HG03432 (cell line): ENCODE data around the gene NARS2.
"Not testable (repeated sequence)": the region's sequence is repeated elsewhere in the genome, so short reads cannot be mapped to it uniquely, and the experiment has no call there.

Experiments
- ATAC-seq: cut with Tn5 transposase; IDR thresholded peaks from one replicate; pipeline ENCODE4 v1.9.1; 2021; ENCODE audit warnings: mild to moderate bottlenecking, moderate library complexity; ENCODE audit not compliant: unreplicated experiment

NARS2 gene

GRCh38 chr11:78547931-78548705, 26.5 kb downstream of the NARS2 start:
- ATAC-seq: no peak

DNA sequence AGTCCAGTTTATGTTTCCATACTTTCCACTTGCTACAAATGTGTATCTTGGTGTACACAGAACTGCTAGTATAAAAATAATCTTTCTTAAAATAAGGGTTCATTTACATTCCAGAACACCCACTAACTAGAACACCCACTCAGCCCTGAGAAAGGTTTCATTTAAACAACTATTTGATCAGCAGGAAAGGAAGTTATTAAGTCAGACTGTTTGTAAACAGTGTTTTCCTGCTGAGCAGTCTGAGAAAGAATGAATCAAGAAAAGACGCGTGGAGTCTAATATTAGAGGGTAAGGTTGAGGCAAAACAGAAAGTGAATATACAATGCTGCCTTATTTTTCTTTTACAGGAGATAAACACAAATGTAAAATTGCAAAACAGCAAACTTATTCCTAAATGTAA, 32.7 kb downstream of the NARS2 start:
- ATAC-seq: peak; percentile 49

DNA sequence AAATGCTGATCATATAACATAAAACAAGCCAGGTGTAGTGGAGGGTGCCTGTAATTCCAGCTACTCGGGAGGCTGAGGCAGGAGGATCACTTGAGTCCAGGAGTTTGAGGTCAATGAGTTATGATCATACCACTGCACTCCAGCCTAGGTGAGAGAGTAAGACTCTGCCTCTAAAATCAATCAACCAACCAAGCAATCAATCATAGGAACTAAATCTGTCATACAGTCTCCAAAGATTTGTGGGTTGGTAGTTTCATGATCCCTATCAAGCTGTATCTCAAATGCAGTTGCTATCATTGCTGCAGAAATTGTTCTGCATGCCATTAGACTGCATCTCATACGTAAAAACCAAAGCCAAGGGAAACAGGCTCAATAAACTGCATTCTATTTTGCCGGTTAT, 33.1 kb downstream of the NARS2 start:
- no peak for ATAC-seq

DNA sequence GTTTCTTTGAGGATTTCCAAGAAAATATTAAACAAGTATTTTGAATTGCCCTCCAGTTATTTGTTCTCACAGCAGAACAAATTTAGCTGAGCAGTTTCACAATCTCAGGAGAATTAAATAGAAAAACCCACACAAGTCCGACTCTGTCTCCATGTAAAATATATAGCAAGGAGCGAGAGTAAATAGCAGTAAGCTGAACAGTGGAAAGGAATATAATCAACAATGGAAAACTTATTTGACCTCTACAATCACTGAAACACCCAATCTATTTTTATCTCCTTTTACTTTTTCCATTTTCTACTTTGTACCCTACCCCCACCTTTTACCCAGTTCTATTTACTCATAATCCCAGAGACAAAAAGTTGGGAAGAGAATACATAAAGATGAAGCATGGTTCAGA, 34.4 kb downstream of the NARS2 start:
- no peak for ATAC-seq

- no peak for ATAC-seq
Observed at GRCh38 chr11:78539506-78539905, 35.2 kb downstream of the NARS2 start.

DNA sequence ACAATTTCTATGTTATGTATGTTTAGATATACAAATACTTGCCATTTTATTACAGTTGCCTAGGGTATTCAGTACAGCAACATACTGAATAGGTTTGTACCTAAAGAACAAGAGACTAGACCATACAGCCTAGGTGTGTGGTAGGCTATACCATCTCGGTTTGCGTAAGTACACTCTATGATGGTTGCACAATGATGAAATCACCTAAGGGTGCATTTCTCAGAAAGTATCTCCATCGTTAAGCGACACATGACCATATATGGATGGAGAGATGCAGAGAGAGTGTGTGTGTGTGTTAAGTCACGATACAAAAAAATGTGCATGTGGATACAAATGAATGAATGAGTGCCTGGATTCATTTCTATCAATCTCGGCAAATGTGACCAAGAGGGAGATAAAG, 37.7 kb downstream of the NARS2 start:
- ATAC-seq: no peak

DNA sequence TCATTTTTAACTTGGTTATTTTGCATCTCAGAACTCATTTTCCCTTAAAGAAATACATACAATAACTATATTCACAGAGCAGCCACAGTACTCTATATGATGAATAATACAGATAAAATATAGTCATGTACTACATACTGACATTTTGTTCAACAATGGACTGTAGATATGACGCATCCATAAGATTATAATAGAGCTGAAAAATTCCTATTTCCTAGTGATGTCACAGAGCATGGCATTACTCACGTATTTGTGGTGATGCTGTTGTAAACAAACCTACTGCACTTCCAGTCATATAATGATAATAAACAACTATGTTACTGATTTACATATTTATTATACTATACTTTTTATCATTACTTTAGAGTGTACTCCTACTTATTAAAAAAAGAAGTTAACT, 38.7 kb downstream of the NARS2 start:
- no peak for ATAC-seq

GRCh38 chr11:78535027-78535426, 39.6 kb downstream of the NARS2 start:
- ATAC-seq: no peak

DNA sequence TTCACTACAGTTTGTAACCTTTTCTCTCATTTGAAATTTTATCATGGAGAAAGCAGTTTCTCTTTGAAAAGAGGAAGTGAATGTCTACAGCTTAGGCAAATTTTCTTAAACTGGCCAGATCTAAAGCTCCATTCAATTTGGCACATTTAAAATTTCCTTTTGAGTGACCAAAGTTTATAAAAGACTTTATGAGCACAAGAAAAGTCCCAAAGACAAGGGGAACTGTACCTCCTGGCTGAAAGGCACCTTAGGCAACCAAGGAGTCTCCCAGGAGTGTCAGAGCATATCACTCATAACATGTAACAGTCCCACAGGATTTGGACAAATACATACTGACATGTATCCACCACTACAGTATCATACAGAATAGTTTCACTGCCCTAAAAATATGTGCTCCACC, 41.3 kb downstream of the NARS2 start:
- peak; percentile 82 for ATAC-seq

GRCh38 chr11:78532991-78533390, 41.7 kb downstream of the NARS2 start:
- ATAC-seq: peak; percentile 50

GRCh38 chr11:78526497-78527146, 48.0 kb downstream of the NARS2 start:
- ATAC-seq: no peak

DNA sequence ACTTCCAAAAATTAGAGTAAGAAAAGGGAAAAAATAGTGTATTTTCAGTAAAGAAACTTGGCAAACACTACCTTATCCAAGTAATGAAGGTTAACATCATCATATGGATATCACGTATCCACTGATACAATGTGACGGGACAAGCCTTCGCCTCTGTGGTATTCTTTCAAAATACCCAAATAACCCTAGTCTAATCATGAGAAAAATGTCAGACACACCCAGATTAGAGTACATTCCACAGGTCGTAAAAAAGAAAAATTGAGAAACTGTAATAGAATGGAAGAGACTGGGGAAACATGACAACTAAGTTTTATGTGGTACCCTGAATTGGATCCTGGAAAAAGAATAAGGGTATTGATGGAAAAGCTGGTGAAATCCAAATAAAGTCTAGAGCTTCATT, 48.9 kb downstream of the NARS2 start:
- ATAC-seq: no peak

DNA sequence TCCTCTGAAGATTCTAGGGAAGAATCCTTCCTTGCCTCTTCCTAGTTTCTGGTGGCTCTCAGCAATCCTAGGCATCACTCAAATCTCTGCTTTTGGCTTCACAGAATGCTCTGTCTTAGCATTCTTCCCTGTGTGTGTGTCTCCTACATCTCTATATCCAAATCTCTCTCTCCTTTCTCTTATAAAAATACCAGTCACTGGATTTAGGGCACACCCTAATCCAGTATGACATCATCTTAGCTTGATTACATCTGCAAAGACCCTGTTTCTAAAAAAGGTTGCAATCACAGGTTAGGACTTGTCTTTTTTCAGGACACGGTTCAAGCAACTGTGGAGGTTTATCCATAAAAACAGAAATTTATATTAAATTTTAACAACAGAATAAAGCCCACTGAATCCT, 54.4 kb downstream of the NARS2 start:
- ATAC-seq: no peak

DNA sequence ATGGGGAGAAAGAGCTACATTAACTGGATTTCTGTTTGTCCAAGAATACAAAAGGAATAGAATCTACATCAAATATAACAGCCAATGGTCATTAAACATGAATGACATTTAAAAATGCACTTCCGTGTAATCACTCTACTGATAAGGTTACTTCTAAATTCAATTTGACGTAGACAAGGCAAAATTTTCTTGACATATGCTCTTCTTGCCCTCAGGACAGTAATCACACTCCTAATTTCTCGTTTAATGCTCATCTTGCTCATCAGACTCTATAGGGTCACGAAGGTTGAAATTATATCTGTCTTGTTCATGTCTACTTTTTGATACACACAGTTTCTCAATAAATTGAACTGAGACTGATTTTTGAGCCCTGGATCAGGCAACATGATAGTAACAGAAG, 58.4 kb downstream of the NARS2 start:
- no peak for ATAC-seq

- ATAC-seq: no peak
Observed at GRCh38 chr11:78514922-78515502, 59.7 kb downstream of the NARS2 start.

- not testable (repeated sequence) for ATAC-seq
Observed at GRCh38 chr11:78513085-78513484, 61.6 kb downstream of the NARS2 start.

DNA sequence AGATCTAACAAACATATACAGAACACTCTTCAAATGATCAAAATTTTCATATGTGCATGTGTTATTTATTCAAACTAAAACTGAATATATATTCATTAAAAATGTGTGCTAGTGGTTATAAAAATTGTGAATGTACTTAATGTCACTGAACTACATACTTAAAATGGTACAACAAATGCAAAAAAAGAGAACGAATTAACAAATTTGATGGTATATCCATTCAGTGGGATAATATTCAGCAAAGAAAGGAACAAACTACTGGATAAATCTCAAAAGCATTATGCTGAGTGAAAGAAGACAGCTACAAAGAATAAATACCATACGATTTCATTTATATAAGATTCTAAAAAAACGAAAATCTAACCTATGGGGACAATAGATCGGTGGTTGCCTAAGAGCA, 64.1 kb downstream of the NARS2 start:
- no peak for ATAC-seq

DNA sequence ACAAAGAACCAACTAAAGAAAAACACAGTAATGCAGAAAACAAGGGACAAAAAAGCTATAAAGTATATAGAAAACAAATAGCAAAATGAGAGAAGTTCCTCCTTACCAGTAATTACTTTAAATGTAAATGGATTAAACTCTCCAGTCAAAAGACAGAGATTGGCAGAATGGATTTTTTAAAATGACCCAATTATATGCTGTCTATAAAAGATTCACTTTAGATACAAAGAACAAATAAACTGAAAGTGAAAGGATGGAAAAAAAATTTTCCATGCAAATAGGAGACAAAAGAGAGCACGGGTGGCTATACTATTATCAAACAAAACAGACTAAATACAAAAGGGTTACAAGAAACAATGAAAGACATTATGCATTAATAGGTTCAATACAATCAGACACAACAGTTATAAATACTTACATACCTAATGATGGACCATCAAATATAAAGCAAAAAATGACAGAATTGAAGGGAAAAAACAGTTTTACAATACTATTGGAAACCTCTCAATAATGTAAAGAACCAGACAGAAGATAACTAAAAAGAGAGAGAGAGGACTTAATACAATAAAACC, 64.6 kb downstream of the NARS2 start:
- ATAC-seq: no peak

- no peak for ATAC-seq
Observed at GRCh38 chr11:78504708-78505107, 70.0 kb downstream of the NARS2 start.

DNA sequence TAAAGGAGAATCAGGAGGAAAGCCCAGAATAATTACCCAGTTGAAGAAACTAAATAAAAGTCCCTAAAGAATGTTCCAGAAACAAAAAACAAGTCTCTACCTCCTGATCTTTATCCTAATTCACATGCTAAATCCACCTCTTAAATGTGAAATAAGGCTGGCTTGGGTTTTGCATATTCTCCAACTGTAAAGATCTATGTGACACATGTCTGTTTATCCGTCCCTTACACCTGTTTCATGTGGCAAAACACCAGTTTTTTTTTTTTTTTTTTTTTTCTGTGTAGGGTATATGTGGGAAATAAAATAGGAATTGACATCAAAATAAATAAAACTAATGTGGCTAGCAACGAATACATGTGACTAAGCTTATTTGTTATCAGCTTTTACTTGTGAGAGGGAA, 70.5 kb downstream of the NARS2 start:
- ATAC-seq: no peak

DNA sequence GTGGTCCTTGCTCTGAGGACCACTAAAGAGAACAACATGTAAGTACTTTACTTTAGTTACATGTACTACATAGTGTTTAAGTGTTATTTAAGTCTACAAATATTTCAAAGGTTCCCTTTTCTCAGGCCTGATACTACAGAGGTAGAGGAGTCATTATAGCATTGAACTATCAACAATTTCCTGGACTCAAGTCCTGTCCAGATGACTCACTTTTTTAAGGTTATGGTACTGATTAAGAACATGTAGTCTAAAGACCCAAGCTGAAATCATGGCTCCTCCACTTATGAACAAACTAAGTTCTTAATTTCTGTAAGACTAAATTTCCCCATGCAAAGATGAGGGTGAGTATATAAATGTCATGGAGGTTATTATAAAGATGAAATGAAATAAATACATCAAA, 74.7 kb downstream of the NARS2 start:
- ATAC-seq: no peak

GRCh38 chr11:78497293-78497692, 77.4 kb downstream of the NARS2 start:
- no peak for ATAC-seq
